GM12878 (cell line): ENCODE results near the gene ERO1A. TPM values are rescaled to one million over a fixed set of nuclear protein-coding genes. Genes with fewer than 3 reads are reported as not detected.

Source experiments
- ATAC-seq: fragments of 200-7000 bp; cut with Tn5 transposase; 3 replicates; pipeline ENCODE4 v1.9.1; 2020; ENCODE audit warnings: mild to moderate bottlenecking, moderate library complexity
- BruUV-seq: library from RNA; stranded (reverse); fragments of 400-500 nt; replicated peaks from 2 replicates; lab custom pipeline; 2021; lab: Mats Ljungman, UMichigan
- CTCF ChIA-PET: fragments of 300-600 bp; sonication (Branson Sonifier 250); formaldehyde crosslinking; extraction: SDS; loops from one replicate; lab custom pipeline; 2021; ENCODE audit warnings: inconsistent platforms; lab: Yijun Ruan, JAX
- POLR2A ChIA-PET: fragments of 350-600 bp; formaldehyde crosslinking; extraction: SDS; loops from one replicate; lab custom pipeline; 2021; ENCODE audit warnings: inconsistent platforms; lab: Charles Lee
- RAD21 ChIA-PET: fragments of 300-600 bp; sonication (Branson Sonifier 250); formaldehyde crosslinking; loops from one replicate; lab custom pipeline; 2023; ENCODE audit warnings: antibody characterized with exemption; ENCODE audit not compliant: unreplicated experiment; lab: Charles Lee
- SMC1A ChIA-PET: fragments of 300-600 bp; sonication (Branson Sonifier 250); formaldehyde crosslinking; loops from one replicate; lab custom pipeline; 2023; ENCODE audit not compliant: unreplicated experiment, uncharacterized antibody; lab: Charles Lee
- DNase-seq: peaks from one replicate; pipeline ENCODE4 v3.0.0-alpha.2; 2011; ENCODE audit warnings: low read depth, low spot score
- FAIRE-seq: peaks from 3 replicates; lab custom pipeline; 2011; peaks lifted over from hg19 to GRCh38; lab: Jason Lieb, UNC
- H2AFZ ChIP-seq: 2 replicates; pipeline ENCODE4 v1.6.0; 2011; ENCODE audit warnings: low read depth, low read length, control low read depth; ENCODE audit not compliant: control insufficient read depth
- H3K27ac ChIP-seq: 2 replicates; pipeline ENCODE4 v1.5.1; 2011; ENCODE audit warnings: control low read depth; ENCODE audit not compliant: control insufficient read depth, insufficient read depth
- H3K27me3 ChIP-seq, 2 experiments: replicated peaks in 1 of 2; 2 replicates each; pipeline versions ENCODE4 v1.6.0 to v1.6.1; 2011; ENCODE audit warnings: low read length in 1 of 2; ENCODE audit not compliant: control insufficient read depth in 2 of 2, insufficient read depth in 2 of 2
- H3K36me3 ChIP-seq, 2 experiments: 2 replicates each; pipeline ENCODE4 v1.5.1; 2011; ENCODE audit warnings: low read length in 1 of 2; ENCODE audit not compliant: control insufficient read depth in 2 of 2, insufficient read depth in 2 of 2
- H3K4me1 ChIP-seq: 2 replicates; pipeline ENCODE4 v1.6.1; 2011; ENCODE audit warnings: mild to moderate bottlenecking, low read length, moderate library complexity, mixed read lengths; ENCODE audit not compliant: control insufficient read depth, insufficient read depth
- H3K4me2 ChIP-seq: 2 replicates; pipeline ENCODE4 v1.6.0; 2011; ENCODE audit warnings: control low read depth; ENCODE audit not compliant: control insufficient read depth, insufficient read depth
- H3K4me3 ChIP-seq: fragments of 200-600 bp; sonication (generic); 2 replicates; pipeline ENCODE4 v1.5.1; 2016
- H3K79me2 ChIP-seq: 2 replicates; pipeline ENCODE4 v1.6.0; 2011; ENCODE audit warnings: low read length; ENCODE audit not compliant: control insufficient read depth, insufficient read depth
- H3K9ac ChIP-seq: 2 replicates; pipeline ENCODE4 v1.8.0; 2011; ENCODE audit warnings: low read length, control low read depth, mixed read lengths; ENCODE audit not compliant: control insufficient read depth, insufficient read depth
- H3K9me3 ChIP-seq: replicated peaks from 3 replicates; pipeline ENCODE4 v1.5.1; 2011; ENCODE audit warnings: mild to moderate bottlenecking, low read length; ENCODE audit not compliant: control insufficient read depth, insufficient read depth
- H4K20me1 ChIP-seq: 2 replicates; pipeline ENCODE4 v1.6.0; 2011; ENCODE audit not compliant: control insufficient read depth, insufficient read depth
- BCL11A ChIP-seq: IDR thresholded peaks from 2 replicates; pipeline ENCODE4 v1.6.1; 2011; ENCODE audit warnings: low read depth, low read length
- EGR1 ChIP-seq, 2 experiments: IDR thresholded peaks; 1 replicate in 1 of 2; 2 replicates in 1 of 2; pipeline ENCODE4 v1.6.1; 2011 to 2012; ENCODE audit warnings: low read depth in 2 of 2, low read length in 2 of 2, borderline replicate concordance in 1 of 2, mild to moderate bottlenecking in 1 of 2, moderate library complexity in 1 of 2
- EZH2 ChIP-seq: IDR thresholded peaks from 2 replicates; pipeline ENCODE4 v1.6.1; 2012; ENCODE audit warnings: low read depth, mild to moderate bottlenecking, control low read depth, inconsistent platforms, low read length, borderline replicate concordance; ENCODE audit not compliant: control insufficient read depth
- FOXM1 ChIP-seq: IDR thresholded peaks from 2 replicates; pipeline ENCODE4 v1.6.1; 2012; ENCODE audit warnings: low read depth, mild to moderate bottlenecking, inconsistent platforms, low read length, moderate library complexity
- HDAC2 ChIP-seq: fragments of 200-600 bp; sonication (generic); IDR thresholded peaks from 2 replicates; pipeline ENCODE4 v1.6.1; 2017
- IKZF1 ChIP-seq: fragments of 450-650 bp; conservative IDR thresholded peaks from 2 replicates; pipeline ENCODE4 v1.6.1; 2017; ENCODE audit warnings: antibody characterized with exemption, mild to moderate bottlenecking
- KAT2A ChIP-seq: conservative IDR thresholded peaks from 2 replicates; pipeline ENCODE4 v1.6.1; 2011; ENCODE audit warnings: low read depth, low read length; ENCODE audit not compliant: control insufficient read depth
- MTA3 ChIP-seq: IDR thresholded peaks from 2 replicates; pipeline ENCODE4 v1.6.1; 2012; ENCODE audit warnings: low read length, inconsistent platforms, borderline replicate concordance
- NR2C2 ChIP-seq: IDR thresholded peaks from 2 replicates; pipeline ENCODE4 v1.6.1; 2011; ENCODE audit warnings: borderline replicate concordance, low read depth; ENCODE audit not compliant: control insufficient read depth, insufficient read length
- NR2F1 ChIP-seq: fragments of 450-650 bp; conservative IDR thresholded peaks from 2 replicates; pipeline ENCODE4 v1.6.1; 2017; ENCODE audit warnings: mild to moderate bottlenecking
- RFX5 ChIP-seq: IDR thresholded peaks from 2 replicates; pipeline ENCODE4 v1.6.1; 2011; ENCODE audit warnings: low read depth, low read length, improper control_type of control experiment
- SMAD5 ChIP-seq: IDR thresholded peaks from 2 replicates; pipeline ENCODE4 v1.6.1; 2016; ENCODE audit warnings: antibody characterized with exemption, low read depth
- SMC3 ChIP-seq: IDR thresholded peaks from 2 replicates; pipeline ENCODE4 v1.6.1; 2011; ENCODE audit warnings: low read length, improper control_type of control experiment, borderline replicate concordance
- TCF12 ChIP-seq: IDR thresholded peaks from 2 replicates; pipeline ENCODE4 v1.6.1; 2011; ENCODE audit warnings: low read depth, mild to moderate bottlenecking, low read length
- WGBS: methylation state at CpG from one replicate; pipeline ENCODE4 v1.1.6; 2016; ENCODE audit warnings: low lambda C conversion rate; ENCODE audit not compliant: insufficient replicate concordance, insufficient coverage; ENCODE audit errors: missing lambda C conversion rate; 5-methylcytosine and 5-hydroxymethylcytosine counted together
- in situ Hi-C: fragments of 300-500 bp; cut with MboI; formaldehyde crosslinking; loops from 9 replicates; pipeline ENCODE4 v1.14.3; 2018; ENCODE audit warnings: mixed read lengths
- intact Hi-C: fragments of 100-400 bp; cut with micrococcal nuclease; formaldehyde crosslinking; loops from one replicate; pipeline ENCODE4 v1.14.2; 2022; ENCODE audit not compliant: unreplicated experiment
- polyA plus RNA-seq, 11 experiments: library from polyadenylated mRNA; depleted of rRNA in 4 of 11; unstranded in 6 of 11; stranded (reverse) in 5 of 11; fragments of >200 nt; fragmentation: Nextera tagmentation in 4 of 11; fragmentation: Illumina TruSeq in 1 of 11; extraction: Ambion mirVana in 4 of 11; extraction: Trizol in 1 of 11; gene quantifications; 1 replicate in 1 of 11; 2 replicates in 10 of 11; pipeline versions ENCODE4 v1.2.1 to v1.2.3, GENCODE V29; 2011 to 2016; ENCODE audit warnings: inconsistent platforms in 2 of 11, missing spikeins in 2 of 11, low read depth in 1 of 11
- total RNA-seq, 4 experiments: library from RNA; depleted of rRNA in 3 of 4; stranded (reverse); fragments of >200 nt in 3 of 4; fragmentation: Illumina TruSeq in 1 of 4; extraction: Trizol in 1 of 4; gene quantifications; 2 replicates each; pipeline versions ENCODE4 v1.2.1 to v1.2.3, GENCODE V29; 2013 to 2021
- TF ChIP-seq, protein P1 (sequence below): fragments of 450-650 bp; IDR thresholded peaks from 2 replicates; pipeline ENCODE4 v1.6.1; 2017; ENCODE audit warnings: mild to moderate bottlenecking

ERO1A gene
- total and polyA plus RNA-seq, 10 of the 15 experiments (the other 5 are each of a cell fraction or from before 2014, with no cell fraction given), result 17.5 to 93.1 (median 48.5) TPM

DNA sequence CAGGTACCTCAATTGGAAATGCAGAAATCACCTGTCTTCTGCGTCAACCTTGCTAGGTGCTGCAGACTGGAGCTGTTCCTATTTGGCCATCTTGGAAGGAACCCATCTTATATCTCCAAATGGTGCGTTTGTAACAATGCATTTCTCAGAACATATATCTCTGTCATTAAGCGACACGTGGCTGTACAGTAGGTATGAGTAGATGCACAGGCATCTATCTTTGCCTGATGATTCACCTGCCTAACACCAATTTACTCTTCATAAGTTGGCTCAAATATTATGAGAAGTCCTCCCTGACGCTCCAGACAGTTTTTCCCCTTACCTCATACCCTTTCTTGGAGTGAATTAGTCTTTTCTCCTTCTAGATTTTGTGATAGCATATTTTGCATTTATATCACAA, 98.5 kb downstream of the ERO1A start:
- H3K4me1 ChIP-seq, result no peaks in the 10 kb centered on the region
- ChIA-PET RAD21 (no interaction called here), SMC1A (no interaction called here), CTCF (no interaction called here), POLR2A (no interaction called here)
- no TSS peak for BruUV-seq
- H4K20me1 ChIP-seq, result no peaks in the 10 kb centered on the region
- 73% methylated on average over 5 of the region's 5 CpGs for WGBS
- in situ Hi-C loops, result no loop called here
- no peak overlapping the region for H3K27ac ChIP-seq
- no peak for ATAC-seq
- TF ChIP-seq SMAD5 (no peak), BCL11A (no peak), NR2C2 (no peak), FOXM1 (no peak)
- TF ChIP-seq, protein P1, sequence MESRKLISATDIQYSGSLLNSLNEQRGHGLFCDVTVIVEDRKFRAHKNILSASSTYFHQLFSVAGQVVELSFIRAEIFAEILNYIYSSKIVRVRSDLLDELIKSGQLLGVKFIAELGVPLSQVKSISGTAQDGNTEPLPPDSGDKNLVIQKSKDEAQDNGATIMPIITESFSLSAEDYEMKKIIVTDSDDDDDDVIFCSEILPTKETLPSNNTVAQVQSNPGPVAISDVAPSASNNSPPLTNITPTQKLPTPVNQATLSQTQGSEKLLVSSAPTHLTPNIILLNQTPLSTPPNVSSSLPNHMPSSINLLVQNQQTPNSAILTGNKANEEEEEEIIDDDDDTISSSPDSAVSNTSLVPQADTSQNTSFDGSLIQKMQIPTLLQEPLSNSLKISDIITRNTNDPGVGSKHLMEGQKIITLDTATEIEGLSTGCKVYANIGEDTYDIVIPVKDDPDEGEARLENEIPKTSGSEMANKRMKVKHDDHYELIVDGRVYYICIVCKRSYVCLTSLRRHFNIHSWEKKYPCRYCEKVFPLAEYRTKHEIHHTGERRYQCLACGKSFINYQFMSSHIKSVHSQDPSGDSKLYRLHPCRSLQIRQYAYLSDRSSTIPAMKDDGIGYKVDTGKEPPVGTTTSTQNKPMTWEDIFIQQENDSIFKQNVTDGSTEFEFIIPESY, result no peak
- FAIRE-seq, result no peak
- no peak overlapping the region for H2AFZ ChIP-seq
- H3K36me3 ChIP-seq, result no peaks in the 10 kb centered on the region
- intact Hi-C loops, result no loop called here
- H3K9ac ChIP-seq, result no peak overlapping the region
- no peak overlapping the region for H3K4me3 ChIP-seq
- no peaks in the 10 kb centered on the region for H3K27me3 ChIP-seq
- no peak for DNase-seq
- no peak overlapping the region for H3K4me2 ChIP-seq
- no peaks in the 10 kb centered on the region for H3K79me2 ChIP-seq
- no peaks in the 10 kb centered on the region for H3K9me3 ChIP-seq

DNA sequence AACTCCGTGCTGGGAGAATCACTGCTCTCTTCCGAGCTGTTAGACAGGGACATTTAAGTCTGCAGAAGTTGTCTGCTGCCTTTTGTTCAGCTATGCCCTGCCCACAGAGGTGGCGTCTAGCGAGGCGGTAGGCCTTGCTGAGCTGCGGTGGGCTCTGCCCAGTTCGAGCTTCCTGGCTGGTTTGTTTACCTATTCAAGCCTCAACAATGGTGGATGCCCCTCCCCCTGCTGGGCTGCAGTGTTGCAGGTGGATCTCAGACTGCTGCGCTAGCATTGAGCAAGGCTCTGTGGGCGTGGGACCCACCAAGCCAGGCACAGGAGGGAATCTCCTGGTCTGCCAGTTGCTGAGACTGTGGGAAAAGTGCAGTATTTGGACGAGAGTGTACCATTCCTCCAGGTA, 99.0 kb downstream of the ERO1A start:
- DNase-seq, result no peak
- Histone ChIP-seq H3K4me1 (no peaks in the 10 kb centered on the region), H3K36me3 (no peaks in the 10 kb centered on the region), H3K27ac (no peak overlapping the region), H4K20me1 (no peaks in the 10 kb centered on the region), H2AFZ (no peak overlapping the region), H3K79me2 (no peaks in the 10 kb centered on the region), H3K4me3 (no peak overlapping the region), H3K9me3 (no peaks in the 10 kb centered on the region), H3K4me2 (no peak overlapping the region), H3K9ac (no peak overlapping the region), H3K27me3 (no peaks in the 10 kb centered on the region)
- ChIA-PET POLR2A (no interaction called here), CTCF (no interaction called here), SMC1A (interaction anchor here (0.9 kb wide), 1 partner anchor 21 kb away, joined by 3 read pairs; no protein-coding TSS in a partner anchor), RAD21 (no interaction called here)
- no peak for FAIRE-seq
- WGBS, result 42% methylated on average over 10 of the region's 10 CpGs
- intact Hi-C loops (no loop called here), in situ Hi-C loops (no loop called here)
- no TSS peak for BruUV-seq
- ATAC-seq, result no peak
- TF ChIP-seq KAT2A, result no peak
- TF ChIP-seq SMC3, result no peak
- TF ChIP-seq IKZF1, result no peak
- TF ChIP-seq EZH2, result no peak
- TF ChIP-seq HDAC2, result no peak
- TF ChIP-seq NR2F1, result no peak
- no peak for TF ChIP-seq RFX5
- TF ChIP-seq EGR1 (IDR thresholded peaks at IDR 0.05; ENCODE audit: borderline replicate concordance in 1 of 2, low read depth in 2 of 2, low read length in 2 of 2), result no peak
- no peak for TF ChIP-seq MTA3
- TF ChIP-seq TCF12, result no peak
